IMR-90 (cell line): ENCODE measurements around the gene SEMA6C.

Experiments
- CEBPB ChIP-seq: IDR thresholded peaks from 2 replicates; pipeline ENCODE4 v1.6.1; 2012; ENCODE audit warnings: low read depth, low read length, improper control_type of control experiment
- CHD1 ChIP-seq: IDR thresholded peaks from 2 replicates; pipeline ENCODE4 v1.6.1; 2012; ENCODE audit warnings: low read depth, low read length, improper control_type of control experiment
- CTCF ChIP-seq: conservative IDR thresholded peaks from 2 replicates; pipeline ENCODE4 v1.5.1; 2012; ENCODE audit warnings: mild to moderate bottlenecking, low read depth, low read length, improper control_type of control experiment
- NFE2L2 ChIP-seq: fragments of 150-350 bp; IDR thresholded peaks from 2 replicates; pipeline ENCODE4 v1.6.1; 2016; ENCODE audit warnings: low read depth, mild to moderate bottlenecking, low read length
- POLR2A ChIP-seq: IDR thresholded peaks from 2 replicates; pipeline ENCODE4 v1.6.1; 2012; ENCODE audit warnings: mild to moderate bottlenecking, low read depth, low read length

- TF ChIP-seq CEBPB (no peak), CHD1 (no peak), POLR2A (no peak), CTCF (no peak), NFE2L2 (no peak)
Observed at GRCh38 chr1:151171190-151171589, 24.8 kb upstream of the SEMA6C start.
